A549 (cell line): Measurements from ENCODE around the gene EPS8. TPM values are rescaled to one million over a fixed set of nuclear protein-coding genes. Genes with fewer than 3 reads are reported as not detected.

Source experiments
- ATAC-seq, 2 experiments: fragments of 200-7000 bp in 1 of 2; fragments of >200 bp in 1 of 2; cut with Nextera tagmentation in 1 of 2; cut with Tn5 transposase in 1 of 2; 3 replicates each; pipeline versions ENCODE4 v1.8.0 to v1.9.1; 2018 to 2020; ENCODE audit warnings: mild to moderate bottlenecking in 1 of 2, moderate library complexity in 1 of 2
- CTCF ChIA-PET: fragments of 300-600 bp; sonication (Branson Sonifier 250); formaldehyde crosslinking; extraction: SDS; loops from one replicate; lab custom pipeline; 2021; ENCODE audit warnings: antibody characterized with exemption, inconsistent platforms; lab: Yijun Ruan, JAX
- POLR2A ChIA-PET: fragments of 350-600 bp; formaldehyde crosslinking; extraction: SDS; loops from one replicate; lab custom pipeline; 2021; ENCODE audit warnings: antibody characterized with exemption, inconsistent platforms; lab: Yijun Ruan, JAX
- DNase-seq, 2 experiments: peaks; one replicate each; pipeline versions ENCODE4 v3.0.0 to v3.0.0-alpha.2; 2011 to 2016; ENCODE audit warnings: low read depth in 1 of 2, low spot score in 1 of 2
- FAIRE-seq: peaks from 2 replicates; lab custom pipeline; 2011; peaks lifted over from hg19 to GRCh38; lab: Jason Lieb, UNC
- H3K27ac ChIP-seq, 2 experiments: fragments of >200 bp; sonication (Bioruptor Twin); formaldehyde crosslinking; 3 replicates each; pipeline ENCODE4 v1.5.1; 2016 to 2017
- H3K4me1 ChIP-seq: fragments of >200 bp; sonication (Bioruptor Twin); formaldehyde crosslinking; 3 replicates; pipeline ENCODE4 v1.6.1; 2016
- H3K4me2 ChIP-seq: fragments of >200 bp; sonication (Bioruptor Twin); formaldehyde crosslinking; 3 replicates; pipeline ENCODE4 v1.6.1; 2016
- H3K4me3 ChIP-seq: fragments of >200 bp; sonication (Bioruptor Twin); formaldehyde crosslinking; 3 replicates; pipeline ENCODE4 v1.5.1; 2016
- H3K9me3 ChIP-seq: fragments of >200 bp; sonication (Bioruptor Twin); formaldehyde crosslinking; 3 replicates; pipeline ENCODE4 v1.6.1; 2016
- CBX8 ChIP-seq: fragments of 200-600 bp; sonication (generic); IDR thresholded peaks from 2 replicates; pipeline ENCODE4 v1.6.1; 2016
- CEBPB ChIP-seq, 2 experiments: fragments of >200 bp in 1 of 2; sonication (Bioruptor Twin) in 1 of 2; formaldehyde crosslinking in 1 of 2; IDR thresholded peaks; 2 replicates each; pipeline ENCODE4 v1.6.1; 2012 to 2016
- CHD2 ChIP-seq: fragments of 150-350 bp; IDR thresholded peaks from 2 replicates; pipeline ENCODE4 v1.6.1; 2014; ENCODE audit warnings: low read length; ENCODE audit not compliant: partially characterized antibody
- CHD4 ChIP-seq: fragments of 200-600 bp; sonication (generic); IDR thresholded peaks from 2 replicates; pipeline ENCODE4 v1.6.1; 2016; ENCODE audit warnings: antibody characterized with exemption, mild to moderate bottlenecking, borderline replicate concordance
- FOSB ChIP-seq: fragments of 250-450 bp; sonication (Bioruptor Pico); IDR thresholded peaks from 2 replicates; pipeline ENCODE4 v1.5.0; 2020; ENCODE audit warnings: mild to moderate bottlenecking, moderate library complexity
- FOSL2 ChIP-seq, 2 experiments: fragments of 450-650 bp in 1 of 2; fragments of >200 bp in 1 of 2; sonication (Bioruptor Twin) in 1 of 2; formaldehyde crosslinking; IDR thresholded peaks; 2 replicates each; pipeline versions ENCODE4 v1.5.0 to v1.6.1; 2016 to 2020; ENCODE audit warnings: mild to moderate bottlenecking in 1 of 2, moderate library complexity in 1 of 2
- GATA3 ChIP-seq: IDR thresholded peaks from 2 replicates; pipeline ENCODE4 v1.6.1; 2012; ENCODE audit warnings: borderline replicate concordance
- HDAC2 ChIP-seq: fragments of 200-600 bp; sonication (generic); IDR thresholded peaks from 2 replicates; pipeline ENCODE4 v1.6.1; 2016
- HOXB13 ChIP-seq: fragments of 250-450 bp; sonication (Bioruptor Pico); IDR thresholded peaks from 2 replicates; pipeline ENCODE4 v1.5.0; 2020; ENCODE audit warnings: low read depth, mild to moderate bottlenecking, moderate library complexity
- JUNB ChIP-seq: fragments of >200 bp; sonication (Bioruptor Twin); formaldehyde crosslinking; IDR thresholded peaks from 2 replicates; pipeline ENCODE4 v1.6.1; 2016
- MAFK ChIP-seq: fragments of 450-650 bp; IDR thresholded peaks from 2 replicates; pipeline ENCODE4 v1.6.1; 2014; ENCODE audit not compliant: partially characterized antibody
- RFX5 ChIP-seq: fragments of 450-650 bp; IDR thresholded peaks from 2 replicates; pipeline ENCODE4 v1.7.1; 2014; ENCODE audit warnings: antibody characterized with exemption, mild to moderate bottlenecking, moderate library complexity
- SMC3 ChIP-seq: fragments of >200 bp; sonication (Bioruptor Twin); formaldehyde crosslinking; IDR thresholded peaks from 3 replicates; pipeline ENCODE4 v1.6.1; 2018; ENCODE audit warnings: inconsistent platforms
- SREBF2 ChIP-seq: fragments of 450-650 bp; IDR thresholded peaks from 2 replicates; pipeline ENCODE4 v1.6.1; 2014; ENCODE audit warnings: mild to moderate bottlenecking, moderate library complexity
- ZC3H11A ChIP-seq: fragments of 450-650 bp; IDR thresholded peaks from 2 replicates; pipeline ENCODE4 v1.6.1; 2014; ENCODE audit warnings: antibody characterized with exemption, mild to moderate bottlenecking
- ZFP36 ChIP-seq: fragments of 450-650 bp; IDR thresholded peaks from 2 replicates; pipeline ENCODE4 v1.6.1; 2014; ENCODE audit warnings: borderline replicate concordance; ENCODE audit not compliant: partially characterized antibody
- ZNF302 ChIP-seq: fragments of 250-450 bp; sonication (Bioruptor Pico); IDR thresholded peaks from 2 replicates; pipeline ENCODE4 v1.9.0; 2021; ENCODE audit warnings: inconsistent platforms, mild to moderate bottlenecking, moderate library complexity
- ZSCAN20 ChIP-seq: fragments of 250-450 bp; sonication (Bioruptor Pico); IDR thresholded peaks from 2 replicates; pipeline ENCODE4 v1.8.0; 2022; ENCODE audit warnings: mild to moderate bottlenecking, moderate library complexity
- WGBS: methylation state at CpG from one replicate; pipeline ENCODE4 v1.1.6; 2017; ENCODE audit errors: missing lambda C conversion rate; 5-methylcytosine and 5-hydroxymethylcytosine counted together
- polyA plus RNA-seq, 4 experiments: library from polyadenylated mRNA; depleted of rRNA in 3 of 4; stranded (reverse); fragments of >200 nt; fragmentation: RNase III in 1 of 4; extraction: RNeasy Plus Mini Kit Qiagen cat#74134 plus additional on column Dnase treatment in 1 of 4; gene quantifications; 2 replicates in 3 of 4; 3 replicates in 1 of 4; pipeline ENCODE4 v1.2.3, GENCODE V29; 2011 to 2017
- TF ChIP-seq, protein P1 (sequence below): IDR thresholded peaks from 2 replicates; pipeline ENCODE4 v1.6.1; 2012
- TF ChIP-seq, protein P2 (sequence below): fragments of >200 bp; sonication (Bioruptor Twin); formaldehyde crosslinking; IDR thresholded peaks from 3 replicates; pipeline ENCODE4 v1.6.1; 2016
- TF ChIP-seq, protein P3 (sequence below): IDR thresholded peaks from 2 replicates; pipeline ENCODE4 v1.6.1; 2012
- TF ChIP-seq, protein P4 (sequence below): fragments of 150-350 bp; IDR thresholded peaks from 2 replicates; pipeline ENCODE4 v1.6.1; 2014; ENCODE audit warnings: low read depth, mild to moderate bottlenecking, low read length
- TF ChIP-seq, protein P5 (sequence below): fragments of >200 bp; sonication (Bioruptor Twin); formaldehyde crosslinking; IDR thresholded peaks from 2 replicates; pipeline ENCODE4 v1.6.1; 2016
- TF ChIP-seq, protein P6 (sequence below): fragments of 250-450 bp; sonication (Bioruptor Pico); IDR thresholded peaks from 2 replicates; pipeline ENCODE4 v1.5.0; 2020; ENCODE audit warnings: low read depth, mild to moderate bottlenecking, moderate library complexity

The EPS8 gene
- polyA plus RNA-seq, 2 of the 4 experiments (the other 2 are of a cell fraction), result 25.1 to 101 TPM

DNA sequence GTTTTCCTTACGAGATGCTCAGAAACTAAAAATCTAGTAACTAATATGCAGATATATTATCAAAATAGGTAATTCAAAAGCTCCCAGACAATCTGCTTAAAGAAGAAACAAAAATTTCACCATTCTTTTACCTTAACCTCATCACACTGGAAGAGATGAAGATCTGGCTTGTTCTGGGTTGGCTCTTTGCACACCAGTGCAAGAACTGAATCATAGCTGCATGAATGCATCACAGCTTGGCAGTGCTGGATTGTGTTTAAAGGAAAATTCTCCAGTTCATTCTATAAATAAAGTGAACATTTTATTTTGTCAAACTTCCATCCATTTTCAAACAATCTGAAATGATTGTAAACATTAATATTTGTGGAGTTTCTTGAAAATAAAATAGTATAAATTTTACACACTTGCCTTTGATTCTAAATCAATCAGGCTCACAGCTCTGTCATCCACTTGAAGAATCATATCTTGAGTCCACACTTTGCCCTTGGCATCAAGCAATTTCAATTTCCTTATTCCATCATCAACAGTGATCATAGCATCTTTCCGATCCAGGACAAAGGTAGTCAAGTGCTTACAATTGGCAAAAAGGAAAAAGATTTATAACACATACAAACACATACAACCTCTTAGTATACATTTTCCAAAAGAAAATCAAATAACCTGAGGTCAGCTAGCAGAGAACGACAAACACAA lies 119.8 kb downstream of the EPS8 start (continued):
- no peak for TF ChIP-seq SREBF2
- TF ChIP-seq, protein P1, sequence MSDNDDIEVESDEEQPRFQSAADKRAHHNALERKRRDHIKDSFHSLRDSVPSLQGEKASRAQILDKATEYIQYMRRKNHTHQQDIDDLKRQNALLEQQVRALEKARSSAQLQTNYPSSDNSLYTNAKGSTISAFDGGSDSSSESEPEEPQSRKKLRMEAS, result no peak
- TF ChIP-seq, protein P2, sequence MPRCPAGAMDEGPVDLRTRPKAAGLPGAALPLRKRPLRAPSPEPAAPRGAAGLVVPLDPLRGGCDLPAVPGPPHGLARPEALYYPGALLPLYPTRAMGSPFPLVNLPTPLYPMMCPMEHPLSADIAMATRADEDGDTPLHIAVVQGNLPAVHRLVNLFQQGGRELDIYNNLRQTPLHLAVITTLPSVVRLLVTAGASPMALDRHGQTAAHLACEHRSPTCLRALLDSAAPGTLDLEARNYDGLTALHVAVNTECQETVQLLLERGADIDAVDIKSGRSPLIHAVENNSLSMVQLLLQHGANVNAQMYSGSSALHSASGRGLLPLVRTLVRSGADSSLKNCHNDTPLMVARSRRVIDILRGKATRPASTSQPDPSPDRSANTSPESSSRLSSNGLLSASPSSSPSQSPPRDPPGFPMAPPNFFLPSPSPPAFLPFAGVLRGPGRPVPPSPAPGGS, result no peak
- no peak for TF ChIP-seq CHD2

DNA sequence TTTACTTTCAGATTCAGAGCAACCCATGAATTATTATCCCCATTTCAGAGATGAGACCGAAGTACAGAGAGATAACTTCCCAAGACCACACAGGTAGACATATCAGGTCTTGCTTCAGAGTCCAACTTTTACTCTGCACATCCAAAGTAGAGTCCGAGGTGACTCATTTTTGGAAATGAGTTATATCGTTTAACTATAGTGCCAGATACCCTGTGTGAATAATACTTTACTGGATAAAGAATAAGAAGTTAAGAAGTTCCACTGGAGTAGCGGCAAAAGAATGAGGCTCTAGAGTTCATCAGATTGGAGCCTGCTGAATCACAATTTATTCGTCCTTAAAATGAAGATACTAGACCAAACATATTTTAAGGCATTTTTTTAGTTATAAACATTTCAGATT lies 124.7 kb downstream of the EPS8 start:
- H3K4me2 ChIP-seq, result peak overlapping the region; percentile 18
- ATAC-seq, result peak; percentile 29 to 32; a peak in 2 of 6 replicates
- peak; percentile 82 for FAIRE-seq
- 43% methylated on average over 5 of the region's 5 CpGs for WGBS
- H3K9me3 ChIP-seq, result no peaks in the 10 kb centered on the region
- no peak overlapping the region for H3K4me3 ChIP-seq
- POLR2A ChIA-PET, result no interaction called here
- H3K4me1 ChIP-seq, result peaks cover 46% of the 10 kb centered on the region
- peak overlapping the region; percentile 55 to 56; a peak in 5 of 6 replicates for H3K27ac ChIP-seq
- CTCF ChIA-PET, result interaction anchor here (0.8 kb wide), 1 partner anchor 75 kb away, joined by 3 read pairs; no protein-coding TSS in a partner anchor
- DNase-seq, result peak; percentile 6 to 56
- TF ChIP-seq ZFP36 (no peak), FOSL2 (IDR thresholded peaks at IDR 0.05) (no peak; the same call in 1 of the 2 replicates), FOSL2 (CRISPR knock-in tag; IDR thresholded peaks at IDR 0.05) (peak; percentile 69), FOSB (no peak), JUNB (peak; percentile 78), CHD4 (no peak), GATA3 (no peak), HOXB13 (no peak), CEBPB (IDR thresholded peaks at IDR 0.05) (peak in 1 of 2 experiments; percentile 35; a peak in 1 of 4 replicates), HDAC2 (no peak), RFX5 (no peak), ZC3H11A (no peak), CBX8 (no peak), SMC3 (0 out of 3 replicates have a peak, but pooled peaks have one; percentile 11)
- TF ChIP-seq, protein P3, sequence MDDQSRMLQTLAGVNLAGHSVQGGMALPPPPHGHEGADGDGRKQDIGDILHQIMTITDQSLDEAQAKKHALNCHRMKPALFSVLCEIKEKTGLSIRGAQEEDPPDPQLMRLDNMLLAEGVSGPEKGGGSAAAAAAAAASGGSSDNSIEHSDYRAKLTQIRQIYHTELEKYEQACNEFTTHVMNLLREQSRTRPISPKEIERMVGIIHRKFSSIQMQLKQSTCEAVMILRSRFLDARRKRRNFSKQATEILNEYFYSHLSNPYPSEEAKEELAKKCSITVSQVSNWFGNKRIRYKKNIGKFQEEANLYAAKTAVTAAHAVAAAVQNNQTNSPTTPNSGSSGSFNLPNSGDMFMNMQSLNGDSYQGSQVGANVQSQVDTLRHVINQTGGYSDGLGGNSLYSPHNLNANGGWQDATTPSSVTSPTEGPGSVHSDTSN, result no peak
- TF ChIP-seq, protein P4, sequence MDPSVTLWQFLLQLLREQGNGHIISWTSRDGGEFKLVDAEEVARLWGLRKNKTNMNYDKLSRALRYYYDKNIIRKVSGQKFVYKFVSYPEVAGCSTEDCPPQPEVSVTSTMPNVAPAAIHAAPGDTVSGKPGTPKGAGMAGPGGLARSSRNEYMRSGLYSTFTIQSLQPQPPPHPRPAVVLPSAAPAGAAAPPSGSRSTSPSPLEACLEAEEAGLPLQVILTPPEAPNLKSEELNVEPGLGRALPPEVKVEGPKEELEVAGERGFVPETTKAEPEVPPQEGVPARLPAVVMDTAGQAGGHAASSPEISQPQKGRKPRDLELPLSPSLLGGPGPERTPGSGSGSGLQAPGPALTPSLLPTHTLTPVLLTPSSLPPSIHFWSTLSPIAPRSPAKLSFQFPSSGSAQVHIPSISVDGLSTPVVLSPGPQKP, result no peak
- TF ChIP-seq, protein P5, sequence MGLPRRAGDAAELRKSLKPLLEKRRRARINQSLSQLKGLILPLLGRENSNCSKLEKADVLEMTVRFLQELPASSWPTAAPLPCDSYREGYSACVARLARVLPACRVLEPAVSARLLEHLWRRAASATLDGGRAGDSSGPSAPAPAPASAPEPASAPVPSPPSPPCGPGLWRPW, result no peak

DNA sequence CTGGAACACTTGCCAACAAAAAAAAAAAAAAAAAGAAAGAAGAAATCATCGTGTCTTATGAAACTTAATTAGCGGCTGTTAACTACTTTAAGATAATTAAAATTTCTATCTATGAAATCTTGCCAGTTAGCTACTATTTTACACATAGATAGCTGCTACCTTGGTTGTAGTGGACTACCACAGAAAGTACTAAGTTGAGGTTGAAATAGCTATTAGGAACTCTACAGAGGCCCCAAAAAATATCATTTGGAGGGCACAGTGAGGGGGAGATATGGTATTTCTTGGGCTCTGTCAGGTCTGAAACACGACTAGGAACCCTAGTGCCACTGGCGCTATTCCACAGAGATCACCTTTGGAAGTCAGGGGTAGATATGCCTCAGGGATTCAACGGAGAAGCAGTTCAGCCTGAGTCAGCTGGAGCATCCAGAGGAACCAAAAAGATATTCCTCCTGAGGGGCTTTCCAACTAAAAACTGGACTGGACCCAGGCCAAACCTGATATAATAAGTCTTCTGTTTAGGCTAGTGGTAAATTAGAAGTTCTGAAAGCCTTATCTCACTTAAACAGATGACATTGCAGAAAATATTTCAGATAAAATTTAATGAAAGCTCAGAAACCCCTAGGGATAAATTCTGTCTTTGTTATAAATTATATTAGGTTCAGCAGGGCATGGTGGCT lies 126.1 kb downstream of the EPS8 start:
- Histone ChIP-seq H3K4me3 (no peak overlapping the region), H3K4me2 (peak overlapping the region; percentile 67), H3K4me1 (peaks cover 41% of the 10 kb centered on the region), H3K9me3 (no peaks in the 10 kb centered on the region), H3K27ac (peak overlapping the region; percentile 86 to 88)
- DNase-seq, result peak; percentile 5 to 28
- TF ChIP-seq ZSCAN20 (0 out of 2 replicates have a peak, but pooled peaks have one; percentile 15), FOSB (no peak), MAFK (peak; percentile 84), ZNF302 (CRISPR knock-in tag) (0 out of 2 replicates have a peak, but pooled peaks have one; percentile 23)
- TF ChIP-seq, protein P6, sequence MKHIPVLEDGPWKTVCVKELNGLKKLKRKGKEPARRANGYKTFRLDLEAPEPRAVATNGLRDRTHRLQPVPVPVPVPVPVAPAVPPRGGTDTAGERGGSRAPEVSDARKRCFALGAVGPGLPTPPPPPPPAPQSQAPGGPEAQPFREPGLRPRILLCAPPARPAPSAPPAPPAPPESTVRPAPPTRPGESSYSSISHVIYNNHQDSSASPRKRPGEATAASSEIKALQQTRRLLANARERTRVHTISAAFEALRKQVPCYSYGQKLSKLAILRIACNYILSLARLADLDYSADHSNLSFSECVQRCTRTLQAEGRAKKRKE (CRISPR knock-in tag), result no peak
- CTCF ChIA-PET, result interaction anchor here (1.5 kb wide), 1 partner anchor 72 kb away, joined by 7 read pairs; no protein-coding TSS in a partner anchor
- 38% methylated on average over 5 of the region's 5 CpGs for WGBS
- FAIRE-seq, result no peak
- ATAC-seq, result peak; percentile 72 to 80
- POLR2A ChIA-PET, result interaction anchor here (0.9 to 1.4 kb wide), 3 partner anchors 95 to 126 kb away, joined by 3 to 11 read pairs (median 5); partner anchors contain the start of gene EPS8
